Activated CD8-positive, alpha-beta memory T cell treated with anti-CD3 and anti-CD28 coated beads for 1 hour (primary cell): ENCODE data around the gene CCDC102B.
"Not testable (repeated sequence)": the region's sequence is repeated elsewhere in the genome, so short reads cannot be mapped to it uniquely, and the experiment has no call there.

ENCODE experiments used
- DNase-seq, 2 donors: peaks; one replicate each; pipeline ENCODE4 v3.0.0-alpha.2; 2020; ENCODE audit warnings: low read depth in 1 of 2; ENCODE audit errors: extremely low read depth in 1 of 2

Gene CCDC102B

GRCh38 chr18:68826121-68826520, 28.2 kb downstream of the CCDC102B start:
- DNase-seq = no peak

- DNase-seq = no peak
Measured at GRCh38 chr18:68830256-68831045, 32.6 kb downstream of the CCDC102B start.

- no peak for DNase-seq
Measured at GRCh38 chr18:68833756-68834155, 35.9 kb downstream of the CCDC102B start.

GRCh38 chr18:68837665-68838451, 40.0 kb downstream of the CCDC102B start:
- no peak for DNase-seq

- no peak for DNase-seq
Measured at GRCh38 chr18:68839701-68840100, 41.8 kb downstream of the CCDC102B start.

GRCh38 chr18:68840554-68841263, 42.8 kb downstream of the CCDC102B start:
- DNase-seq = no peak

- no peak for DNase-seq
Measured at GRCh38 chr18:68841301-68841700, 43.4 kb downstream of the CCDC102B start.

- DNase-seq = no peak
Measured at GRCh38 chr18:68842951-68843350, 45.1 kb downstream of the CCDC102B start.

GRCh38 chr18:68843473-68844089, 45.7 kb downstream of the CCDC102B start:
- no peak for DNase-seq

- DNase-seq = no peak
Measured at GRCh38 chr18:68847219-68847837, 49.4 kb downstream of the CCDC102B start.

- no peak for DNase-seq
Measured at GRCh38 chr18:68848242-68848641, 50.4 kb downstream of the CCDC102B start.

- DNase-seq = no peak
Measured at GRCh38 chr18:68854786-68855391, 57.0 kb downstream of the CCDC102B start.

- DNase-seq = no peak
Measured at GRCh38 chr18:68855491-68855890, 57.6 kb downstream of the CCDC102B start.

GRCh38 chr18:68861365-68861764, 63.5 kb downstream of the CCDC102B start:
- DNase-seq = no peak

GRCh38 chr18:68865021-68865420, 67.1 kb downstream of the CCDC102B start:
- DNase-seq = no peak

GRCh38 chr18:68865503-68865902, 67.6 kb downstream of the CCDC102B start:
- no peak for DNase-seq

- no peak for DNase-seq
Measured at GRCh38 chr18:68873003-68873402, 75.1 kb downstream of the CCDC102B start.

- DNase-seq = no peak
Measured at GRCh38 chr18:68874361-68874760, 76.5 kb downstream of the CCDC102B start.

GRCh38 chr18:68879947-68880346, 82.1 kb downstream of the CCDC102B start:
- DNase-seq = not testable (repeated sequence)

GRCh38 chr18:68887410-68887809, 89.5 kb downstream of the CCDC102B start:
- no peak for DNase-seq
